Measurements from ENCODE around the gene PLEKHD1. TPM values are rescaled to one million over a fixed set of nuclear protein-coding genes. Genes with fewer than 3 reads are reported as not detected.

PLEKHD1 gene
- total and polyA plus RNA-seq, 4 donors, result 0.66 to 3.0 (median 1.9) TPM

DNA sequence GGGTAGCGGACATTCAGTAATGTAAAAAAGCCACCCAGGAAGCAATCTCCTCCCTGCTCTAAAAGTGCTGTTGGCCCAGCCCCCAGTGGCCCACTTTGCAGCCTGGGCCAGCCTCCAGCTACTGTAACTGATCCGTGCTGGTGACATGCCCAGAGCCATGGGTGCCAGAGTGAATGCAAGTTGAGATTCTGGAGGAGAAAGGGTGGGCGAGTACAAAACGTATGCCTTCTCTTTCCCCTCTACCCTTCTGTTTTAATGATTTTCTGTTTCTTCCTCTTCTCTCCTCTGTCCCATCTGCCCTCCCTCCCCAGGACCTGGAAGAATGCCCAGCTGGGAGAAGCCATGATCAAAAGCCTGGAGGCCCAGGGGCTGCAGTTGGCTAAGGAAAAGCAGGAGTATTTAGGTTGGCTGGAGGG lies 16.9 kb downstream of the PLEKHD1 start:
- H3K4me1 ChIP-seq (ENCODE audit: control insufficient read depth, insufficient read depth, low read length), result peaks cover 27% of the 10 kb centered on the region
- H3K36me3 ChIP-seq (ENCODE audit: control insufficient read depth, insufficient read depth, low read length), result no peaks in the 10 kb centered on the region
- DNase-seq (ENCODE audit: low read depth in 4 of 6, low spot score in 6 of 6), result peak; percentile 43 to 96 (median 62)
- no peaks in the 10 kb centered on the region for H3K27me3 ChIP-seq (ENCODE audit: control insufficient read depth, insufficient read depth, low read length)
- peak overlapping the region; percentile 29 for H3K27ac ChIP-seq (ENCODE audit: low read depth, low read length)
- no peaks in the 10 kb centered on the region for H3K9me3 ChIP-seq (ENCODE audit: control insufficient read depth, insufficient read depth, low read length)
- WGBS (ENCODE audit: insufficient coverage), result 17% methylated on average over 2 of the region's 4 CpGs
- no peak overlapping the region for H3K4me3 ChIP-seq (ENCODE audit: low read depth, low read length)

DNA sequence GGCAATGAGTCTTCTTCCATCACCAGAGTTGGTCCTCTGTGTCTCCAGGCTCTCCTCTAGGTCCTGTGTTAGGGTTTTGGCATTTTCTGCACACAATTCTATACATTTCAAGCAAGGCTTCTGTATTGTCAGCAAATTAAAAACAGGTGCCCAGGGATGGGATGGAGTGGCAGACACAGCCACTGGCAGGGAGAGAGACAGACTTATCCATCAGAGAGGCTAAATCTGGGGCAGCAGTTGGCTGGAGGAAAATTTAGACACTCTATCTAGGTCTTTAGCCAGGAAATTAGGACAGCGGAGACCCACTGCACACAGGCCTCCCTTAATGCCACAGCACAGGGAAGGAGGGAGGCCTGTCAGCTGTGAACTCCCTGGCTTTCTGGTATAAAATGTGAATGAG lies 20.2 kb downstream of the PLEKHD1 start:
- Histone ChIP-seq H3K36me3 (ENCODE audit: control insufficient read depth, insufficient read depth, low read length) (no peaks in the 10 kb centered on the region), H3K27ac (ENCODE audit: low read depth, low read length) (no peak overlapping the region), H3K4me3 (ENCODE audit: low read depth, low read length) (no peak overlapping the region), H3K4me1 (ENCODE audit: control insufficient read depth, insufficient read depth, low read length) (peaks cover 27% of the 10 kb centered on the region), H3K9me3 (ENCODE audit: control insufficient read depth, insufficient read depth, low read length) (no peaks in the 10 kb centered on the region), H3K27me3 (ENCODE audit: control insufficient read depth, insufficient read depth, low read length) (no peaks in the 10 kb centered on the region)
- no peak for DNase-seq (ENCODE audit: low read depth in 4 of 6, low spot score in 6 of 6)
- WGBS (ENCODE audit: insufficient coverage), result no CpG with 5 or more reads among the region's 1 CpG

DNA sequence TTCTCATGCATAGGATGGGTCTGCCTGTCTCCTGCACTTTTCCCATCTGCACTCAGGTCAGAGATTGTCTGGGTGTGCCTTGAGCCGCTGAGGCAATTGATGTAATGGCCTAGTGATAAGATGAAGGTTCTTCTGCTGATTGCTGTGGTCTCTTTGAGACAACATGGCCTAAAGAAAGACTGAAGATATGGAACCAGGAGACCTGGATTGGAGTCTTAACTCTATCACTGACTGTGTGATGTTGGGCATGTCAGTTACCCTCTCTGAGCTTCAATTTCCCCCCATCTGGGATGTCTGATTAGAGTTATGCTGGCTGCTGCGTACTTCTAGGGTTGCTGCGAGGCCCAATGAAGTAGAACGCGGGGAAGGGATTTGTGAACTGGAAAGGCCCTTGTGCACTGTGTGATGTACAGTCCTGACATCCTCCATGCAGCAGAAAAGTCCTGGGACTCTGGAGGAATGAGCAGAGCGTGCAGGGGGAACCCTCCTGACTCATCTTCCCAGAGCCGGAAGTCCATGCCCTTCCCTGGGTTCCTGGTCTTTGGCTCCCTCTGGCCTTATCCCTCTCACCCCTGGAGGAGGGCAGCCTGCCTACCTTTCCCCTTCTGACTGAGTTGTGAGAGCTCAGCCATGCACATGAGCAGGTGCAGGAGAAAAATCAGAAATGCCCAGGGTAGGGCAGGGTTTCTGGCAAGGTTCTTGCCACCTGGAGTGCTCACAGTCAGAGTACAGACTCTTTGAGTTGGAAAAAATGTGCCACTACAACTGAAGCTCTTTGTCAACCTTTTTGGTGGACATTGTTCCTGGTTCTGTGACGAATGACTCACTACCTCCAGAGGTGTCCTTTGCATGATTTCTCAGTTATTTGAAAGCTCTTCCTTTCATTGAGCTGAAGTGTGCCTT lies 21.1 kb downstream of the PLEKHD1 start:
- H3K4me3 ChIP-seq (ENCODE audit: low read depth, low read length), result no peak overlapping the region
- 89% methylated on average over 7 of the region's 8 CpGs for WGBS (ENCODE audit: insufficient coverage)
- H3K4me1 ChIP-seq (ENCODE audit: control insufficient read depth, insufficient read depth, low read length), result peaks cover 21% of the 10 kb centered on the region
- H3K27me3 ChIP-seq (ENCODE audit: control insufficient read depth, insufficient read depth, low read length), result no peaks in the 10 kb centered on the region
- no peaks in the 10 kb centered on the region for H3K36me3 ChIP-seq (ENCODE audit: control insufficient read depth, insufficient read depth, low read length)
- H3K27ac ChIP-seq (ENCODE audit: low read depth, low read length), result no peak overlapping the region
- H3K9me3 ChIP-seq (ENCODE audit: control insufficient read depth, insufficient read depth, low read length), result no peaks in the 10 kb centered on the region
- no peak for DNase-seq (ENCODE audit: low read depth in 4 of 6, low spot score in 6 of 6)

DNA sequence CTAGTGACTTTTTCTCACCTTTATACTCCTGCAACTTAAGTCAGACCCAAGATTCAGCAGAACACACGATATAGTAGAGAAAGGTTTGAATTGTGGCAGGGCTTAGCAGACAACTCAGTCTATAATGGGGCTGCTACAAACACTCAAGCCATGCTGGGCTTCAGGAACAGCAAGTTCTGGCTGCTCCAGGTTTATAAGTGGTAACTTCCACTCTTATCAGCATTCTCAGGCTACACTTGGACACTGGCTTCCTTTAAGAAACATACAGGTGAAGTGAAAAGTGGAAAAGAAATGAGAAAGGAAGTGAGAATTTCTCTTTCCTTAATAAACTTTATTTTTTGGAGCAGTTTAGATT lies 21.7 kb downstream of the PLEKHD1 start:
- peaks cover 15% of the 10 kb centered on the region for H3K4me1 ChIP-seq (ENCODE audit: control insufficient read depth, insufficient read depth, low read length)
- H3K4me3 ChIP-seq (ENCODE audit: low read depth, low read length), result no peak overlapping the region
- no CpG with 5 or more reads among the region's 1 CpG for WGBS (ENCODE audit: insufficient coverage)
- H3K27me3 ChIP-seq (ENCODE audit: control insufficient read depth, insufficient read depth, low read length), result no peaks in the 10 kb centered on the region
- no peaks in the 10 kb centered on the region for H3K36me3 ChIP-seq (ENCODE audit: control insufficient read depth, insufficient read depth, low read length)
- no peak for DNase-seq (ENCODE audit: low read depth in 4 of 6, low spot score in 6 of 6)
- H3K27ac ChIP-seq (ENCODE audit: low read depth, low read length), result no peak overlapping the region
- H3K9me3 ChIP-seq (ENCODE audit: control insufficient read depth, insufficient read depth, low read length), result no peaks in the 10 kb centered on the region

DNA sequence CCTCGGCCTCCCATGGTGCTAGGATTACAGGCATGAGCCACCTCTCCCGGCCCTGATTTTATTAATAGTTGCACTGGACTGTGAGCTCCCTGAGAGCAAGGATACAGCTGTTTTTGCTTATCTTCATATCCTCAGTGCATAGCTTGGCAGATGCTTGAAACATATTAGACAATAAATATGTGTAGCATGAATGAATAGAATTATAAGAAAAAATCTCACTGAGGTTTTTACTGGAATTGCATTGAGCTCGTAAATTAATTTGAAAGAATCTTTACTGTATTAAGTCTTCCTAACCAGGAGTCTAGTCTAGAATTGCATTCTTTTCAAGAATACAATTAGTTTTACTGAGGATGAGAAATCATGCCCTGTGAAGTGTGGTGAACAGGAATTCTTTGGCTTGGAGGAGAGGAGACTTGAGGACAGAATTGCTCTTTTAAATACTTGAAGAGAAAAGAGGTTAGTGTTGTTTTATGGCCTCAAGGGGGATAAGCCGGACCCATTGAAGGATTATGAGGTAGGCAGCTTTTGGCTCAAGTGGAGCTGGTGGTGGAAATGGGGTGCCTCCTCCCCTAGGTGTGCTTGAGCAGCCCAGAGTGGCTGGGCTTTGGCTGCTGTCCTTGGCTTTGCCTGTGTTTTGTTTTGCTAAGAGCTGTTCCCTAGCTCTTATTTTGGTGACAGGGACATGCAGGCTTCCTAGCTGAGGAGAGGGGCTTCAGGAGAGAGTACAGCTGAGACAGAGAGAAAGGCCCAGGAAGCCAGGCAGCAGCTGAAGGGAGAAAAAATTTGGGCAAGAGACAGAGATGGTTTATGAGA lies 34.0 kb downstream of the PLEKHD1 start:
- Histone ChIP-seq H3K4me3 (ENCODE audit: low read depth, low read length) (no peak overlapping the region), H3K27me3 (ENCODE audit: control insufficient read depth, insufficient read depth, low read length) (no peaks in the 10 kb centered on the region), H3K9me3 (ENCODE audit: control insufficient read depth, insufficient read depth, low read length) (no peaks in the 10 kb centered on the region), H3K36me3 (ENCODE audit: control insufficient read depth, insufficient read depth, low read length) (no peaks in the 10 kb centered on the region), H3K27ac (ENCODE audit: low read depth, low read length) (no peak overlapping the region), H3K4me1 (ENCODE audit: control insufficient read depth, insufficient read depth, low read length) (no peaks in the 10 kb centered on the region)
- peak in 1 of 6 donors; percentile 27 for DNase-seq (ENCODE audit: low read depth in 4 of 6, low spot score in 6 of 6)
- 34% methylated on average over 2 of the region's 4 CpGs for WGBS (ENCODE audit: insufficient coverage)

DNA sequence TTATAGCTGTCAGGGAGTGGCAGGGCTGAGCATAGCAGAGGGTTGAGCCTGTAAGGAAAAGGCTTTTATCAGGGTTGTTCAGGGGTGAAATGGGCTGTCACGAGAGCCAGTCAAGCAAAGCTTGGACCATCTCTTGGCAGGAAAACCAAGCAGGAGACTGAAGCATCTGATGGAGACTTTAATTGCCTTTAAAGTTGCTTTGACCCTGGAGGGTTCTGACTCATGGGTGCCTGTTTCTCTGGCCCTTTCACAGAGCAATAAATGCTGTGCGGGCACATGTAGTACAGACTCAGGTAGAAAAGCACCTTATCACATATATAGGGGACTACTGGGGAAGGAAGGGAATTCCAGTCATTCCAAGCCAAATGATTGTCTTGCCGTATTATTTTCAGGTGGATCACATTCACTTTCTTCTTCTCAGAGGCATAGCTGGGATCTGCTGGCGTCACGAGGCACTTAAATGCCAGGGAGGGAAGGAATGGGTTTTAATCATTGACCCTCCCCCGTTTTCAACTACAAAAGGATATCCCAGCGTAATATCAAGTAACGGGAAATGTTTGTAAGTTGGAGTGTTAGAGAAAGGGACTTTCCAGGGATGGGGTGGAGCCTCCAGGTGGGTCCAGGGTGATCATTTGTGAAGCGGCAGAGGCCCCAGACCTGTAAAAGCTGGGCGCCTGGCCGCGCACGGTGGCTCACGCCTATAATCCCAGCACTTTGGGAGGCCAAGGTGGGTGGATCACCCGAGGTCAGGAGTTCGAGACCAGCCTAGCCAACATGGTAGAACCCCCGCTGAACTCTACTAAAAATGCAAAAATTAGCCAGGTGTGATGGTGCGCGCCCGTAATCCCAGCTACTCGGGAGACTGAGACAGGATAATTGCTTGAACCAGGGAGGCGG lies 34.9 kb downstream of the PLEKHD1 start:
- Histone ChIP-seq H3K4me1 (ENCODE audit: control insufficient read depth, insufficient read depth, low read length) (no peaks in the 10 kb centered on the region), H3K27ac (ENCODE audit: low read depth, low read length) (no peak overlapping the region), H3K4me3 (ENCODE audit: low read depth, low read length) (no peak overlapping the region), H3K9me3 (ENCODE audit: control insufficient read depth, insufficient read depth, low read length) (no peaks in the 10 kb centered on the region), H3K27me3 (ENCODE audit: control insufficient read depth, insufficient read depth, low read length) (no peaks in the 10 kb centered on the region), H3K36me3 (ENCODE audit: control insufficient read depth, insufficient read depth, low read length) (no peaks in the 10 kb centered on the region)
- DNase-seq (ENCODE audit: low read depth in 4 of 6, low spot score in 6 of 6), result peak in 1 of 6 donors; percentile 19
- WGBS (ENCODE audit: insufficient coverage), result 90% methylated on average over 16 of the region's 22 CpGs

DNA sequence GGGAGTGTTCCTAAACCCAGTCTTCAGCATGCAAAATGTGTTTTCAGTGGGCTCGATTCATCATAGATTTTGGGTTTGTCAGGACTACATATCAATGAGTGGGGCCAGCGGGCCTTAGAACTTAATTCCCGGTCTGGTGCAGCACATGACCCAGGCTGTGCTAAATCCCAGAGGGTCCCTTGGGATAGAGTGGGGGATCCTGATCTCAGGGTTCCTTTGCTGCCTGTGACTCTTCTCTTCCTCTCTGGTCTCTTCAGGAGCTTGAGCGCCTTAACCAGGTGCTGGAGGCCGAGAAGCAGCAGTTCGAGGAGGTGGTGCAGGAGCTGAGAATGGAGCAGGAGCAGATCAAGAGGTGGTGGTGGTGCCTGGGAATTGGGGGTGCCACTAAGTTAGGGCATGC lies 37.5 kb downstream of the PLEKHD1 start:
- DNase-seq (ENCODE audit: low read depth in 4 of 6, low spot score in 6 of 6), result no peak
- WGBS (ENCODE audit: insufficient coverage), result 96% methylated on average over 6 of the region's 6 CpGs
- no peak overlapping the region for H3K4me3 ChIP-seq (ENCODE audit: low read depth, low read length)
- H3K27me3 ChIP-seq (ENCODE audit: control insufficient read depth, insufficient read depth, low read length), result no peaks in the 10 kb centered on the region
- H3K27ac ChIP-seq (ENCODE audit: low read depth, low read length), result no peak overlapping the region
- no peaks in the 10 kb centered on the region for H3K9me3 ChIP-seq (ENCODE audit: control insufficient read depth, insufficient read depth, low read length)
- H3K4me1 ChIP-seq (ENCODE audit: control insufficient read depth, insufficient read depth, low read length), result no peaks in the 10 kb centered on the region
- H3K36me3 ChIP-seq (ENCODE audit: control insufficient read depth, insufficient read depth, low read length), result no peaks in the 10 kb centered on the region

DNA sequence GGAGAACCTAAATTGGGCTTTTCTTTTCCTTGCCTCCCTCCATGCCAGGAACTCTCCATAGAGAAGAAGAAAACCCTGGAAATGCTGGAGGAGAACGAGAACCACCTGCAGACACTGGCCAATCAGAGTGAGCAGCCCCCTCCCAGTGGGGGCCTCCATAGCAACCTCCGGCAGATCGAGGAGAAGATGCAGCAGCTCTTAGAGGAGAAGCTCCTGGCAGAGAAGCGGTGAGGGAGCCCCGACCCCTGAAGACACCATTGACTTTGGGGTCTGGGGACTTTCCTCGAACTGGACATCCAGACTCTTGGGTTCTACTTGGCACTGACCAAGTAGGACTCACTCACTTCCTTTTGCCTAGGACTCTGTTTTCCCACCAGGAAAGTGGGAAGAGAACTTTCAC lies 41.4 kb downstream of the PLEKHD1 start:
- Histone ChIP-seq H3K9me3 (ENCODE audit: control insufficient read depth, insufficient read depth, low read length) (no peaks in the 10 kb centered on the region), H3K4me3 (ENCODE audit: low read depth, low read length) (no peak overlapping the region), H3K4me1 (ENCODE audit: control insufficient read depth, insufficient read depth, low read length) (no peaks in the 10 kb centered on the region), H3K27me3 (ENCODE audit: control insufficient read depth, insufficient read depth, low read length) (no peaks in the 10 kb centered on the region), H3K27ac (ENCODE audit: low read depth, low read length) (no peak overlapping the region), H3K36me3 (ENCODE audit: control insufficient read depth, insufficient read depth, low read length) (peaks cover 3% of the 10 kb centered on the region)
- DNase-seq (ENCODE audit: low read depth in 4 of 6, low spot score in 6 of 6), result no peak
- WGBS (ENCODE audit: insufficient coverage), result 70% methylated on average over 6 of the region's 6 CpGs

DNA sequence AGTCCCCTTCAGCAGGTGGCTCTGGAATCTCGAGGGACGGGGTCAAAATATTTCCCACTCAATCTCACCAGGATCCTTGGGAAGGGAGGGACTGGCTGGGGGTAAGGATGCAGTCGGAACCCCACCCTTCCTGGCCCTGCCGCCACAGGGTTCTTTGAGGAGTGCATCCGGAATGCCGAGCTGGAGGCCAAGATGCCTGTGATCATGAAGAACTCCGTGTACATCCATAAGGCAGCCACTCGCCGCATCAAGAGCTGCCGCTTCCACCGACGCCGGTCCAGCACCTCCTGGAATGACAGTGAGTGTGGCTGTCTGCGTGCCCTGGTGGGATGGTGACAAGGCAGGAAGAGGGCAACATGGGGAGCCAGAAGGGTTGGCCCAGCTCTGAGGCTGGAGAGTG lies 43.1 kb downstream of the PLEKHD1 start:
- no peaks in the 10 kb centered on the region for H3K4me1 ChIP-seq (ENCODE audit: control insufficient read depth, insufficient read depth, low read length)
- DNase-seq (ENCODE audit: low read depth in 4 of 6, low spot score in 6 of 6), result no peak
- H3K27me3 ChIP-seq (ENCODE audit: control insufficient read depth, insufficient read depth, low read length), result no peaks in the 10 kb centered on the region
- no peaks in the 10 kb centered on the region for H3K9me3 ChIP-seq (ENCODE audit: control insufficient read depth, insufficient read depth, low read length)
- no peak overlapping the region for H3K4me3 ChIP-seq (ENCODE audit: low read depth, low read length)
- WGBS (ENCODE audit: insufficient coverage), result 92% methylated on average over 12 of the region's 14 CpGs
- peaks cover 3% of the 10 kb centered on the region for H3K36me3 ChIP-seq (ENCODE audit: control insufficient read depth, insufficient read depth, low read length)
- no peak overlapping the region for H3K27ac ChIP-seq (ENCODE audit: low read depth, low read length)
